Stimulated activated memory B cell treated with anti-CD40 and anti-IgM and Interleukin-4, amounts not matched to agents 10 μg/mL and 1 μg/mL and 100 μg/mL, for 72 hours (primary cell): Measurements from ENCODE around the gene MKX.

Experiments used
- ATAC-seq: fragments of 150-1000 bp; cut with Tn5 transposase; 2 replicates; pipeline ENCODE4 v1.10.0; 2021
- H3K27ac Mint-ChIP-seq: one replicate; pipeline ENCODE4 v1.8.0; 2022; ENCODE audit warnings: mild to moderate bottlenecking, mixed read lengths
- H3K27me3 Mint-ChIP-seq: one replicate; pipeline ENCODE4 v1.8.0; 2022; ENCODE audit warnings: mixed read lengths
- H3K36me3 Mint-ChIP-seq: one replicate; pipeline ENCODE4 v1.8.0; 2022; ENCODE audit warnings: mixed read lengths
- H3K4me1 Mint-ChIP-seq: one replicate; pipeline ENCODE4 v1.8.0; 2022; ENCODE audit warnings: mixed read lengths
- H3K4me3 Mint-ChIP-seq: one replicate; pipeline ENCODE4 v1.8.0; 2022; ENCODE audit warnings: mild to moderate bottlenecking, moderate library complexity, mixed read lengths
- H3K9me3 Mint-ChIP-seq: one replicate; pipeline ENCODE4 v1.8.0; 2022; ENCODE audit warnings: mixed read lengths

The MKX gene

DNA sequence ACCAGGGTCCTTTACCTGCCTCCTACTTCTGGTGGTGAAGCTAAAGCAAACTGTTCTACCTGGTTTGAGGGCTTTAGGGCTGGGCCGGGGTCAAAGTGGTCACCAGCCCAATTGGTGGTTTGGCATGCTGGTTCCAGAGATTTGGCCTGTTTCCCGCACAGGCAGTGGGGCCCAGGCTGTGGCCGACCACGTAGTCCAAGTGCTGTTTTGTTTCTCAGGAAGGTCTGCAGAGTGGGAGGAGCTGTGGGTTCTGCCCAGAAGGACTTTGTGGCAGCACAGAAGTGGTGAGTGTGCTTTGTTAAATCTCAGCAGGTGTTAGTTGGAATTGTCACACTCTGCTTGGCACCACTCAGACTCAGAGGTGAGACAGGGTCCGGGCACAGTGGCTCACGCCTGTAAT is 85.8 kb downstream of the MKX start:
- H3K27ac Mint-ChIP-seq = no peak overlapping the region
- no peaks in the 10 kb centered on the region for H3K9me3 Mint-ChIP-seq
- H3K4me3 Mint-ChIP-seq = no peak overlapping the region
- H3K4me1 Mint-ChIP-seq = no peaks in the 10 kb centered on the region
- no peak for ATAC-seq
- peaks cover 68% of the 10 kb centered on the region for H3K27me3 Mint-ChIP-seq
- H3K36me3 Mint-ChIP-seq = no peaks in the 10 kb centered on the region

DNA sequence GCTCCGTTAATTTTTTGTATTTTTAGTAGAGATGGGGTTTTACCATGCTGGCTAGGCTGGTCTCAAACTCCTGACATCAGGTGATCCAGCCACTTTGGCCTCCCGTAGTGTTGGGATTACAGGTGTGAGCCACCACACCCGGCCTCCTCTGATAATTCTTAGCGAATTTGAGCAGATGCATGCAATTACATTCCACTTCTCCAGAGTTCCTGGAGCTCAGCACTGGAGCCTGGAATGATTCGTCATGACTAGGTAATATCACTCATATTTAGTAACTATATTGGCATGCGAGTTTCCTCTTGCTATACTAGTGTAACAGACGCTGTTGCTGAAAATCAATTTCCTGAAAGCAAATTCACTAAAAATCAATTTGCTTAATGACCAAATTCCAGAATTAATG is 86.8 kb downstream of the MKX start:
- H3K4me3 Mint-ChIP-seq = no peak overlapping the region
- no peaks in the 10 kb centered on the region for H3K4me1 Mint-ChIP-seq
- H3K27me3 Mint-ChIP-seq = peaks cover 61% of the 10 kb centered on the region
- no peak for ATAC-seq
- H3K9me3 Mint-ChIP-seq = no peaks in the 10 kb centered on the region
- H3K27ac Mint-ChIP-seq = no peak overlapping the region
- H3K36me3 Mint-ChIP-seq = no peaks in the 10 kb centered on the region

DNA sequence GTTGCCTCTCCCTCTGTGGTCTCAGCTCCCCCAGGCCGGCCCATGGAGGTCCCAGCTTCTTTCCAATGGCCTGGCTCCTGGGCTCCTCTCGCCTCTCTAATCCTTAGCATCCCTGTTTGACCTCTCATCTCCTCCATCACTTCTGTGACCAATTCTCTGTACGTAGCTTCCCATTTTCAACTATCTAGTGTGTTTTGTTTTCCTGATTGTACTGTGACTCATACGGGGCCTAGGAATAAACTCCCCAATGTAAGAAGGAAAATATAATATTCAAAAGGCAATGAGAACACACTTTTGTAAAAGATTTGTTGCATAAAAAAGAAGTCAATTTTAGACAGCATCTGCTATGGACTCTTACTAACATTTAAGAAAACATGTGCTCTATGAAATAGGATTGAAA is 90.3 kb downstream of the MKX start:
- Mint-ChIP-seq H3K4me1 (no peaks in the 10 kb centered on the region), H3K36me3 (no peaks in the 10 kb centered on the region), H3K9me3 (no peaks in the 10 kb centered on the region), H3K27ac (no peak overlapping the region), H3K4me3 (no peak overlapping the region), H3K27me3 (peaks cover 48% of the 10 kb centered on the region)
- no peak for ATAC-seq

DNA sequence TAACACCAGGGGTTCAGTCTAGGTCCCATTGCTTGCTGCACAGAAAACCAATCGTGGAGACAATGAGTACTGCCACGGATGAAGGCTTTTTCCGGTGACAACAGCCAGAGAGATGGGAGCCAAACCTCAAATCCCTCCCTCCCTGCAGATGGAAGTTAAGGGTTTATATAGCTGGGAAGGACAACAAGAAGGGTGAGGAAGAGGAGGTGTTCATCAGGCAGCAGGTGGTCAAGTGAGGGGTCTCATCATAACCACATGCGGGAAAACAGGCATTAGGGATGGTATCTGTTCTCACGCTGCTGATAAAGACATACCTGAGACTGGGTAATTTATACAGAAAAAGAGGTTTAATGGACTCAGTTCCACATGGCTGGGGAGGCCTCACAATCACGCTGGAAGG is 91.3 kb downstream of the MKX start:
- H3K27ac Mint-ChIP-seq = no peak overlapping the region
- ATAC-seq = no peak

GRCh38 chr10:27646604-27647175 is 98.9 kb downstream of the MKX start:
- H3K27ac Mint-ChIP-seq = no peak overlapping the region
- no peaks in the 10 kb centered on the region for H3K36me3 Mint-ChIP-seq
- peaks cover 39% of the 10 kb centered on the region for H3K27me3 Mint-ChIP-seq
- H3K4me3 Mint-ChIP-seq = no peak overlapping the region
- no peaks in the 10 kb centered on the region for H3K4me1 Mint-ChIP-seq
- peaks cover 4% of the 10 kb centered on the region for H3K9me3 Mint-ChIP-seq
- no peak for ATAC-seq

More for the DNA sequence above, 91.3 kb downstream of the MKX start:
- no peaks in the 10 kb centered on the region for H3K36me3 Mint-ChIP-seq
- H3K4me3 Mint-ChIP-seq = no peak overlapping the region
- H3K9me3 Mint-ChIP-seq = no peaks in the 10 kb centered on the region
- H3K4me1 Mint-ChIP-seq = no peaks in the 10 kb centered on the region
- H3K27me3 Mint-ChIP-seq = peaks cover 48% of the 10 kb centered on the region

DNA sequence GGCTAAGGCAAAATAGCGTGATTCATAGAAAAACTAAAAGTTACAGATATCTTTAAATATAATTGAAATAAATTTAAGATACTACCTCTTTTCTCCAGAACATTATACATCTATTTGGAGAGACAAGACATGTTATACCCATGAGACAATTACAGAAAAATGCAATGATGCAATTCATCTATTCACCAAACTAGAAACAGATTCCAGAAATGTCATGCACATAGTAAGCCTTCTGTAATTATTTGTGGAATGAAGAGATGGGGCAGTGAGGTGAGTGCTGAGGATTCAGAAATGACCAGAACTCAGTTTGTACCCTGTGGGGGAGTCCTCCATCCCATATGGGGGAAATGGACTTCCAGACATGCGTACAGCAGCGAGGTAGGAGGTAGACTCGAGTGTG is 99.4 kb downstream of the MKX start:
- peaks cover 39% of the 10 kb centered on the region for H3K27me3 Mint-ChIP-seq
- ATAC-seq = no peak
- H3K4me3 Mint-ChIP-seq = no peak overlapping the region
- H3K4me1 Mint-ChIP-seq = no peaks in the 10 kb centered on the region
- H3K36me3 Mint-ChIP-seq = no peaks in the 10 kb centered on the region
- H3K27ac Mint-ChIP-seq = no peak overlapping the region
- H3K9me3 Mint-ChIP-seq = peaks cover 4% of the 10 kb centered on the region

- H3K36me3 Mint-ChIP-seq = no peaks in the 10 kb centered on the region
- peaks cover 4% of the 10 kb centered on the region for H3K9me3 Mint-ChIP-seq
- no peaks in the 10 kb centered on the region for H3K4me1 Mint-ChIP-seq
- no peak for ATAC-seq
- H3K4me3 Mint-ChIP-seq = no peak overlapping the region
- peaks cover 22% of the 10 kb centered on the region for H3K27me3 Mint-ChIP-seq
- H3K27ac Mint-ChIP-seq = no peak overlapping the region
Observed at GRCh38 chr10:27644307-27644939, 101.2 kb downstream of the MKX start.

DNA sequence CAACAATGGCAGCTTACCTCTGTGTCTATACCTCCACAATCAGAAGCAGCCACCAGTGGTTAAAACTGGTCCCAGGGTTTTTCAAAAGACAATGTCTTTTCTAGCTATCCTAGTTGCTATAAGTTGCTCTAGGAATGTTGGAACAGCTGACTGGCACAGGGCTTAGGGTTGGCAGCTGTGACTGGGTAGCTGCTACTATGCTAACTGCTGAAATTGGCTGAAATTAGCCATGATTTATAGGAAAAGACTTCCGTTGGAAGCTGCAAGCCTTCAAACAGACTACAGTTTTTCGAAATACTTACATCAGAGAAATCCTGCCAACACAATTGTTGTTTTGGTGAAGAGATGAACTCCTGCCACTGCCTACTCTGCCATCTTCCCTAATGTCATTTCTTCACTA is 102.3 kb downstream of the MKX start:
- H3K27ac Mint-ChIP-seq = no peak overlapping the region
- H3K9me3 Mint-ChIP-seq = peaks cover 4% of the 10 kb centered on the region
- no peaks in the 10 kb centered on the region for H3K4me1 Mint-ChIP-seq
- no peak overlapping the region for H3K4me3 Mint-ChIP-seq
- H3K36me3 Mint-ChIP-seq = no peaks in the 10 kb centered on the region
- no peak for ATAC-seq
- peaks cover 11% of the 10 kb centered on the region for H3K27me3 Mint-ChIP-seq

DNA sequence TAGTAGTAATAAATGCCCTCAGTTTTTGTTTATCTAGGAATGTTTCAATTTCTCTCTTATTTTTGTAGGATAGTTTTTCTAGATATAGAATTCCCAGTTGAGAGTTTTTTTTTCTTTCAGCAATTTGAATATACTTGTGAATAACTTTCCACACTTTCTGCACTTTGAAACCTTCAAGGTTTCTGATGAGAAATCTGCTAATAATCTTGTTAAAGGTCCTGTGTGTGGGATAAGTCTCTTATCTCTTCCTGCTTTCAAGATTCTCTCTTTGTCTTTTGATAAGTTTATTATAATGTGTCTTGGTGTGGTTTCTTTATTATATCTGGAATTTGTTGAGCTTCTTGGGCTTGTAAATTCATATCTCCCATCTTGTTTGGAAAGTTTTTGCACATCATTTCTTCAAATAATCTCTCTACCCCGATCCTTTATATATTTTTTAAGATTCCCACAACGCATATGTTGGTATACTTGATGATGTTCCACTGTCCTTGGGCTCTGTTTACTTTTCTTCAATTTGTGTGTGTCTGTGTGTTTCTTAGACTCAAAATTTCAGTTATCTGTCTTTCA is 103.5 kb downstream of the MKX start:
- Mint-ChIP-seq H3K4me3 (no peak overlapping the region), H3K27me3 (peaks cover 9% of the 10 kb centered on the region), H3K27ac (no peak overlapping the region), H3K9me3 (peaks cover 4% of the 10 kb centered on the region), H3K36me3 (no peaks in the 10 kb centered on the region), H3K4me1 (no peaks in the 10 kb centered on the region)
- no peak for ATAC-seq

GRCh38 chr10:27638071-27638750 is 107.4 kb downstream of the MKX start:
- H3K36me3 Mint-ChIP-seq = no peaks in the 10 kb centered on the region
- no peak overlapping the region for H3K4me3 Mint-ChIP-seq
- no peak overlapping the region for H3K27ac Mint-ChIP-seq
- H3K9me3 Mint-ChIP-seq = peaks cover 4% of the 10 kb centered on the region
- no peaks in the 10 kb centered on the region for H3K27me3 Mint-ChIP-seq
- ATAC-seq = no peak
- H3K4me1 Mint-ChIP-seq = no peaks in the 10 kb centered on the region

GRCh38 chr10:27637601-27638000 is 108.0 kb downstream of the MKX start:
- H3K4me1 Mint-ChIP-seq = no peaks in the 10 kb centered on the region
- peaks cover 4% of the 10 kb centered on the region for H3K9me3 Mint-ChIP-seq
- H3K27me3 Mint-ChIP-seq = no peaks in the 10 kb centered on the region
- no peaks in the 10 kb centered on the region for H3K36me3 Mint-ChIP-seq
- no peak overlapping the region for H3K4me3 Mint-ChIP-seq
- H3K27ac Mint-ChIP-seq = no peak overlapping the region
- no peak for ATAC-seq

DNA sequence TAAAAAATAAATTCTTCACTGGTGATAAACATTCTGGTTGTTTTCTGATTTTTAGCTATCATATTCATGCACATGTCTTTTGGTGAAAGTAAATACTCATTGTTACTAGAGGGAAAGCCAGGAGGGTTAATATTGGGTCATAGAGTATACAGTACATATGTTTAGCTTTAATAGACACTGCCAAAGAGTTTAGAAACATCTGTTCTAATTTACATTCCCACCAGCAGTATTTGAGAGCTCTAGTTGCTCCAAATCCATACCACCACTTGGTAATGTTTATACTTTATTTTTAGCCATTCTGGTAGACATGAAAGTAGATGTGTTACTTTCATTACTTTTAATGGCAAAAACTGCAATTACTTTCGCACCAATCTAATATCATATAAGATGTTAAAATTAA is 108.8 kb downstream of the MKX start:
- Mint-ChIP-seq H3K9me3 (peaks cover 3% of the 10 kb centered on the region), H3K27ac (no peak overlapping the region), H3K36me3 (no peaks in the 10 kb centered on the region), H3K4me3 (no peak overlapping the region), H3K4me1 (no peaks in the 10 kb centered on the region), H3K27me3 (no peaks in the 10 kb centered on the region)
- no peak for ATAC-seq

DNA sequence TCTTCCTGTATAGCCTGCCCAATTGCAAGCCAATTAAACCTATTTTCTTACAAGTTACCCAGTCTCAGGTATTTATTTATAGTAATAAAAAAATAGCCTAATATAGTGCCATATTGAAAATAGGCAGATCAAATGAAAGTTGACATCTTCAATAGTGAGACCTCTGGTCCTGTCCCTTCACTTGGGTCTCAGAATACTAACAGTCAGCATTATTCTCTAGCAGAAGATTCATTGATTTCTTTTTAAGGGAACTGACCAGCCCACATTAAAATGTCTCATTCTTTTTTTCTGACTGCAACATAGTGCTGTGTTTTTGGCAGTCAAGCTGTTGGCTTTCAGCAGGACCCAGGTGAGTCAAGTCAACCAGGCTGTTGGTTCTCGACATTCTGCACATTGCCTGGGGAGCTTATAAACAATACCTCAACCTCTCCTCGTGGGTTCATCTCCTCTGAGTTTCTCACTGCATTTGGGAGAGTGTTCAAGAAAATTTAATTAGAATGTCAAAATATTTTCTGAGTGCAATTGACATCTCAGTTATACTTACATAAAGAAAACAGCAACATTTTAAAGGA is 109.8 kb downstream of the MKX start:
- Mint-ChIP-seq H3K27me3 (no peaks in the 10 kb centered on the region), H3K4me3 (no peak overlapping the region), H3K9me3 (peaks cover 3% of the 10 kb centered on the region), H3K27ac (no peak overlapping the region), H3K36me3 (no peaks in the 10 kb centered on the region), H3K4me1 (no peaks in the 10 kb centered on the region)
- no peak for ATAC-seq

DNA sequence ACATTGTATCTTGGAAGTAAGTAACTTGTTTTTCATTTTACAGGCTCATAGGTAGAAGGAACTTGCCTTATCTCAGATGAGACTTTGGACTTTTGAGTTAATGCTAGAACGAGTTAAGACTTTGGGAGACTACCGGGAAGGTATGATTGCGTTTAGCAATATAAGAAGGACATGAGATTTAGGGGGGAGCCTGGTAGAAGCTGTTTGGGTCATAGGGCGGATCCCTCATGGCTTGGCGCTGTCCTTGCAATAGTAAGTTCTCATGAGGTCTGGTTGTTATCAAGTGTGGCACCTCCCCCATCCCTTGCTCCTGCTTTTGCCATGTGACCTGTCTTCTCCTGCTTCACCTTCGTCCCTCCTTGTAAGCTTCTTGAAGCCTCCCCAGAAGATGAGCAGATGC is 110.3 kb downstream of the MKX start:
- H3K36me3 Mint-ChIP-seq = no peaks in the 10 kb centered on the region
- no peak for ATAC-seq
- peaks cover 3% of the 10 kb centered on the region for H3K9me3 Mint-ChIP-seq
- no peak overlapping the region for H3K4me3 Mint-ChIP-seq
- H3K4me1 Mint-ChIP-seq = no peaks in the 10 kb centered on the region
- no peaks in the 10 kb centered on the region for H3K27me3 Mint-ChIP-seq
- no peak overlapping the region for H3K27ac Mint-ChIP-seq

GRCh38 chr10:27628621-27629020 is 117.0 kb downstream of the MKX start:
- Mint-ChIP-seq H3K4me1 (no peaks in the 10 kb centered on the region), H3K27ac (no peak overlapping the region), H3K36me3 (no peaks in the 10 kb centered on the region), H3K4me3 (no peak overlapping the region), H3K9me3 (peaks cover 3% of the 10 kb centered on the region), H3K27me3 (peaks cover 53% of the 10 kb centered on the region)
- no peak for ATAC-seq

GRCh38 chr10:27626890-27627289 is 118.7 kb downstream of the MKX start:
- Mint-ChIP-seq H3K27ac (no peak overlapping the region), H3K36me3 (no peaks in the 10 kb centered on the region), H3K27me3 (peaks cover 56% of the 10 kb centered on the region), H3K4me1 (no peaks in the 10 kb centered on the region), H3K4me3 (no peak overlapping the region), H3K9me3 (no peaks in the 10 kb centered on the region)
- no peak for ATAC-seq
